SK-N-SH (cell line): ENCODE results near the gene CPNE4. TPM values are rescaled to one million over a fixed set of nuclear protein-coding genes. Genes with fewer than 3 reads are reported as not detected.

ENCODE experiments used
- CTCF ChIA-PET: fragments of 300-600, 350-600 bp; formaldehyde crosslinking; extraction: SDS; loops from one replicate; lab custom pipeline; 2021; lab: Yijun Ruan, JAX
- POLR2A ChIA-PET: fragments of 350-600 bp; sonication (Branson Sonifier 250); formaldehyde crosslinking; extraction: SDS; loops from one replicate; lab custom pipeline; 2020; ENCODE audit warnings: antibody characterized with exemption, inconsistent platforms; lab: Yijun Ruan, JAX
- DNase-seq: peaks from one replicate; pipeline ENCODE4 v3.0.0; 2012
- H2AFZ ChIP-seq: fragments of 200-600 bp; sonication (generic); 2 replicates; pipeline ENCODE4 v1.8.1; 2016; ENCODE audit warnings: antibody characterized with exemption, mild to moderate bottlenecking, low read depth
- H3F3A ChIP-seq: fragments of 200-600 bp; sonication (generic); replicated peaks from 2 replicates; pipeline ENCODE3; 2016; ENCODE audit warnings: antibody characterized with exemption, mild to moderate bottlenecking; ENCODE audit not compliant: insufficient read depth
- H3K27ac ChIP-seq, 2 experiments: fragments of 200-500 bp in 1 of 2; fragments of 200-600 bp in 1 of 2; sonication (Bioruptor generic) in 1 of 2; sonication (generic), shearing (Covaris generic) in 1 of 2; 2 replicates each; pipeline versions ENCODE4 v1.5.1 to v1.6.1; 2014 to 2016; ENCODE audit warnings: low read depth in 2 of 2, inconsistent platforms in 1 of 2, low read length in 1 of 2, mild to moderate bottlenecking in 1 of 2, mixed read lengths in 1 of 2
- H3K27me3 ChIP-seq: fragments of 200-600 bp; sonication (generic), shearing (Covaris generic); 2 replicates; pipeline ENCODE4 v1.6.1; 2016; ENCODE audit warnings: mixed run types; ENCODE audit not compliant: insufficient read depth
- H3K36me3 ChIP-seq, 2 experiments: fragments of 200-500 bp in 1 of 2; fragments of 200-600 bp in 1 of 2; sonication (Bioruptor generic) in 1 of 2; sonication (generic) in 1 of 2; replicated peaks in 1 of 2; 2 replicates each; pipeline versions ENCODE3 to v1.5.1; 2014 to 2016; ENCODE audit warnings: low read length in 1 of 2, mild to moderate bottlenecking in 1 of 2; ENCODE audit not compliant: insufficient read depth in 2 of 2, control insufficient read depth in 1 of 2
- H3K4me1 ChIP-seq, 2 experiments: fragments of 200-500 bp in 1 of 2; fragments of 200-600 bp in 1 of 2; sonication (Bioruptor generic) in 1 of 2; sonication (generic), shearing (Covaris generic) in 1 of 2; 2 replicates each; pipeline versions ENCODE4 v1.5.1 to v1.6.1; 2014 to 2016; ENCODE audit warnings: low read depth in 1 of 2, low read length in 1 of 2, mixed run types in 1 of 2; ENCODE audit not compliant: insufficient read depth in 2 of 2, control insufficient read depth in 1 of 2
- H3K4me2 ChIP-seq: fragments of 200-600 bp; sonication (generic), shearing (Covaris generic); 2 replicates; pipeline ENCODE4 v1.6.1; 2017; ENCODE audit warnings: mixed run types
- H3K4me3 ChIP-seq, 2 experiments: fragments of 200-500 bp in 1 of 2; fragments of 200-600 bp in 1 of 2; sonication (Bioruptor generic) in 1 of 2; sonication (generic), shearing (Covaris generic) in 1 of 2; 2 replicates each; pipeline versions ENCODE4 v1.5.1 to v1.8.1; 2014 to 2016; ENCODE audit warnings: low read depth in 2 of 2, inconsistent platforms in 1 of 2, low read length in 1 of 2, mild to moderate bottlenecking in 1 of 2, mixed read lengths in 1 of 2, moderate library complexity in 1 of 2
- H3K79me2 ChIP-seq: fragments of 200-600 bp; sonication (generic); 2 replicates; pipeline ENCODE4 v1.8.1; 2017; ENCODE audit warnings: mild to moderate bottlenecking; ENCODE audit not compliant: insufficient read depth
- H3K9ac ChIP-seq: fragments of 200-600 bp; sonication (generic); 2 replicates; pipeline ENCODE4 v1.6.1; 2017; ENCODE audit warnings: mixed run types
- H3K9me2 ChIP-seq: fragments of 200-600 bp; sonication (generic); 2 replicates; pipeline ENCODE4 v1.6.1; 2017; ENCODE audit warnings: mixed run types
- H3K9me3 ChIP-seq: fragments of 200-600 bp; sonication (generic); 2 replicates; pipeline ENCODE4 v1.6.1; 2017; ENCODE audit warnings: mixed run types, mild to moderate bottlenecking, moderate library complexity
- H4K20me1 ChIP-seq: fragments of 200-600 bp; sonication (generic); 2 replicates; pipeline ENCODE4 v1.6.1; 2017; ENCODE audit warnings: mild to moderate bottlenecking, mixed run types; ENCODE audit not compliant: insufficient read depth
- CHD2 ChIP-seq: fragments of 150-350 bp; IDR thresholded peaks from 2 replicates; pipeline ENCODE4 v1.6.1; 2018; ENCODE audit warnings: low read length; ENCODE audit not compliant: partially characterized antibody
- ELF1 ChIP-seq: IDR thresholded peaks from 2 replicates; pipeline ENCODE4 v1.4.0; 2012
- EP300 ChIP-seq, 2 experiments: IDR thresholded peaks; 2 replicates each; pipeline versions ENCODE4 v1.4.0 to v1.6.1; 2012; ENCODE audit warnings: borderline replicate concordance in 1 of 2, low read depth in 1 of 2, low read length in 1 of 2
- EZH2phosphoT487 ChIP-seq: fragments of 200-600 bp; sonication (generic); IDR thresholded peaks from 2 replicates; pipeline ENCODE4 v1.6.1; 2017; ENCODE audit warnings: low read depth, mixed run types, mild to moderate bottlenecking, antibody characterized with exemption, moderate library complexity, borderline replicate concordance
- FOSL2 ChIP-seq: IDR thresholded peaks from 2 replicates; pipeline ENCODE4 v1.4.0; 2012; ENCODE audit warnings: low read depth, mild to moderate bottlenecking, moderate library complexity, borderline replicate concordance
- FOXJ3 ChIP-seq: sonication (generic); formaldehyde crosslinking; IDR thresholded peaks from 2 replicates; pipeline ENCODE4 v1.5.1; 2020; ENCODE audit warnings: mild to moderate bottlenecking, missing genetic modification reagents
- FOXM1 ChIP-seq: IDR thresholded peaks from 2 replicates; pipeline ENCODE4 v1.4.0; 2012; ENCODE audit warnings: low read depth, mild to moderate bottlenecking
- GABPA ChIP-seq: IDR thresholded peaks from 2 replicates; pipeline ENCODE4 v1.4.0; 2012; ENCODE audit warnings: low read depth, mild to moderate bottlenecking
- GATA2 ChIP-seq: sonication (generic); formaldehyde crosslinking; IDR thresholded peaks from 2 replicates; pipeline ENCODE4 v1.5.0; 2020; ENCODE audit warnings: mild to moderate bottlenecking, missing genetic modification reagents
- IRF3 ChIP-seq: fragments of 150-350 bp; IDR thresholded peaks from 2 replicates; pipeline ENCODE4 v1.6.1; 2016; ENCODE audit warnings: mild to moderate bottlenecking, low read depth, low read length
- JUND ChIP-seq: IDR thresholded peaks from 2 replicates; pipeline ENCODE4 v1.4.0; 2012
- MAX ChIP-seq: IDR thresholded peaks from 2 replicates; pipeline ENCODE4 v1.4.0; 2012; ENCODE audit warnings: low read depth
- MEF2A ChIP-seq: IDR thresholded peaks from 2 replicates; pipeline ENCODE4 v1.4.0; 2012; ENCODE audit warnings: low read depth, borderline replicate concordance
- MXI1 ChIP-seq: IDR thresholded peaks from 2 replicates; pipeline ENCODE4 v1.6.1; 2012; ENCODE audit warnings: mild to moderate bottlenecking, low read depth, low read length, improper control_type of control experiment
- NFIC ChIP-seq: IDR thresholded peaks from 2 replicates; pipeline ENCODE4 v1.4.0; 2012; ENCODE audit warnings: borderline replicate concordance
- NRF1 ChIP-seq: IDR thresholded peaks from 2 replicates; pipeline ENCODE4 v1.6.1; 2012; ENCODE audit warnings: low read depth, mild to moderate bottlenecking, low read length
- PBX3 ChIP-seq: IDR thresholded peaks from 2 replicates; pipeline ENCODE4; 2012
- POLR2AphosphoS5 ChIP-seq: IDR thresholded peaks from 2 replicates; pipeline ENCODE4 v1.6.1; 2012; ENCODE audit warnings: low read depth, low read length
- RAD21 ChIP-seq: IDR thresholded peaks from 2 replicates; pipeline ENCODE4 v1.6.1; 2012; ENCODE audit warnings: mild to moderate bottlenecking, low read length
- RCOR1 ChIP-seq: fragments of 150-350 bp; IDR thresholded peaks from 2 replicates; pipeline ENCODE4 v1.6.1; 2017; ENCODE audit warnings: antibody characterized with exemption, low read length
- RFX5 ChIP-seq: IDR thresholded peaks from 2 replicates; pipeline ENCODE4 v1.6.1; 2012; ENCODE audit warnings: mild to moderate bottlenecking, improper control_type of control experiment, low read length
- RXRA ChIP-seq: IDR thresholded peaks from 2 replicates; pipeline ENCODE4 v1.4.0; 2012; ENCODE audit warnings: low read depth, mild to moderate bottlenecking, borderline replicate concordance
- SIN3A ChIP-seq: IDR thresholded peaks from 2 replicates; pipeline ENCODE4 v1.6.1; 2012; ENCODE audit warnings: low read depth, mild to moderate bottlenecking, low read length, moderate library complexity, borderline replicate concordance
- SMC3 ChIP-seq: IDR thresholded peaks from 2 replicates; pipeline ENCODE4 v1.6.1; 2012; ENCODE audit warnings: low read depth, low read length, improper control_type of control experiment
- TAF1 ChIP-seq: IDR thresholded peaks from 2 replicates; pipeline ENCODE4 v1.6.1; 2012; ENCODE audit warnings: low read depth, mild to moderate bottlenecking, low read length, moderate library complexity, borderline replicate concordance
- TCF12 ChIP-seq: IDR thresholded peaks from 2 replicates; pipeline ENCODE4 v1.4.0; 2012
- TEAD4 ChIP-seq: IDR thresholded peaks from 2 replicates; pipeline ENCODE4 v1.4.0; 2012; ENCODE audit warnings: mild to moderate bottlenecking, borderline replicate concordance; ENCODE audit not compliant: insufficient read depth
- USF1 ChIP-seq: IDR thresholded peaks from 2 replicates; pipeline ENCODE4 v1.4.0; 2012; ENCODE audit warnings: low read depth, borderline replicate concordance
- USF2 ChIP-seq: fragments of 150-350 bp; IDR thresholded peaks from 2 replicates; pipeline ENCODE4 v1.6.1; 2017; ENCODE audit warnings: antibody characterized with exemption, low read length, low read depth, borderline replicate concordance
- YY1 ChIP-seq: IDR thresholded peaks from 2 replicates; pipeline ENCODE4 v1.4.0; 2012; ENCODE audit warnings: low read depth, mild to moderate bottlenecking
- WGBS: methylation state at CpG from one replicate; pipeline ENCODE4 v1.1.6; 2017; ENCODE audit warnings: low lambda C conversion rate; 5-methylcytosine and 5-hydroxymethylcytosine counted together
- polyA plus RNA-seq, 3 experiments: library from polyadenylated mRNA; depleted of rRNA; stranded (reverse); fragments of >200 nt; gene quantifications; 2 replicates each; pipeline ENCODE4 v1.2.3, GENCODE V29; 2012

CPNE4 gene
- polyA plus RNA-seq, 1 of the 3 experiments (the other 2 are of a cell fraction), result not detected

DNA sequence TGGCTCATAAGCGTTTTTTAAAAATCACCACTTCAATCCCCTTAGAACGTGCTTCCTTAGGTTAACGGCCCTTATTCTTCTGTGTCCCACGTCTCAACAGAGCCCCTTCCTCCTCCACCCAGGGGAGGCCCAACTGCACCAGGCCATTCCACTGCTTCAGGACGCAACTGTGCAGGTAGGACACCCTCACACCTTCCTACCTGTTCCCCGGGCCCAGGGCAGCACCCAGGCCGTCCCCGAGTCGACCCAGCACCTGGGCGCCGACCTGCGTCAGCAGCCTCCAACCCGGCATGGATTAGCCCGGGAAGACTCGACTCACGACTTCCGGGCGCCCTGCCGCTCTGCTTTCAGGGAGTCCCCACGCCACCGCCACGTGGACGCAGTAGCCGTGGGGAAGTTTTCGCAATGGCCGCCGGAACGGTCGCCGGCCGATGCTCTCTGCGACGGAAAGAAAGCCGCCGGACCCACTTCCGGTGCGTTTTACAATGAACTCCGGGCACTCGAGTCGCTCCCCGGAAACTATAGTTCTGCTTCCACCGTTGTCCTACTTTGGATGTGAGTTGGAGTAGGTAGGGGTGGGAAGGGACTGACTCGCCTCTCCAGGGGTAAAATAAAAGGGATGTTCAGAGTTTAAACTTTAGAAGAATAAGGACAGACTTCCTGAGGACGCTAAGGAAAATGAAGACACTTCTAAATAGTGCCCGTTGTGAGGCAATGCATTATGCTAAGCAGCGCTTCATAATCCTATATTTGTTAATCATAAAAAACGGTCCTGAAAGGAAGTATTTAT lies 532.1 kb downstream of the CPNE4 start, which contains the start of gene MRPL3:
Gene MRPL3, minus strand, starts transcription at position 442 of the 790 bp plus-strand sequence. Its CDS starts 150 bp downstream, at position 292.
- Histone ChIP-seq H3K4me1 (peaks cover 0 to 12% of the 10 kb centered on the region in 2 experiments; a peak in 2 of 4 replicates), H3K9me2 (no peaks in the 10 kb centered on the region), H3K79me2 (peaks cover 49% of the 10 kb centered on the region), H3K9ac (peak within 1 kb of the TSS; percentile 89), H3K27me3 (no peaks in the 10 kb centered on the region), H3K27ac (peak within 1 kb of the TSS; percentile 70 to 78; a peak in 3 of 4 replicates), H3K9me3 (no peaks in the 10 kb centered on the region), H4K20me1 (no peaks in the 10 kb centered on the region), H3K4me2 (peak within 1 kb of the TSS; percentile 94), H2AFZ (peak within 1 kb of the TSS; percentile 100), H3F3A (no peaks in the 10 kb centered on the region), H3K36me3 (peaks cover 31 to 34% of the 10 kb centered on the region in 2 experiments), H3K4me3 (peak within 1 kb of the TSS; percentile 84 to 99)
- POLR2A ChIA-PET, result no interaction called here
- WGBS, result 5% methylated on average over 11 of the region's 47 CpGs
- DNase-seq, result peak; percentile 83
- CTCF ChIA-PET, result no interaction called here
- peak; percentile 97 for TF ChIP-seq TAF1
- 0 out of 2 replicates have a peak, but pooled peaks have one; percentile 13 for TF ChIP-seq NFIC
- TF ChIP-seq RFX5, result no peak
- TF ChIP-seq FOSL2, result no peak; the same call in 1 of the 2 replicates
- no peak for TF ChIP-seq TEAD4
- peak; percentile 96 for TF ChIP-seq YY1
- TF ChIP-seq CHD2, result peak; percentile 90
- TF ChIP-seq PBX3, result 0 out of 2 replicates have a peak, but pooled peaks have one; percentile 28
- TF ChIP-seq MXI1, result peak; percentile 99
- TF ChIP-seq USF1, result peak; percentile 44; the same call in 1 of the 2 replicates
- TF ChIP-seq POLR2AphosphoS5, result peak; percentile 92
- TF ChIP-seq EZH2phosphoT487, result no peak
- TF ChIP-seq MAX, result peak; percentile 99
- no peak for TF ChIP-seq SMC3
- no peak for TF ChIP-seq IRF3
- peak; percentile 68 for TF ChIP-seq ELF1
- peak; percentile 97 for TF ChIP-seq SIN3A
- TF ChIP-seq RCOR1, result peak; percentile 80
- peak; percentile 7 to 27; a peak in 2 of 4 replicates for TF ChIP-seq EP300 (IDR thresholded peaks at IDR 0.05; ENCODE audit: borderline replicate concordance in 1 of 2, low read depth in 1 of 2, low read length in 1 of 2)
- no peak for TF ChIP-seq FOXM1
- no peak for TF ChIP-seq RXRA
- no peak for TF ChIP-seq USF2
- no peak for TF ChIP-seq RAD21
- no peak for TF ChIP-seq MEF2A
- no peak for TF ChIP-seq TCF12
- no peak for TF ChIP-seq NRF1
- peak; percentile 98 for TF ChIP-seq GABPA
- TF ChIP-seq GATA2 (CRISPR knock-in tag), result no peak
- TF ChIP-seq JUND, result no peak
- TF ChIP-seq FOXJ3 (CRISPR knock-in tag), result no peak; the same call in 1 of the 2 replicates
